Kidney (tissue), 14 donors: ENCODE measurements around the gene MCTP2. TPM values are rescaled to one million over a fixed set of nuclear protein-coding genes. Genes with fewer than 3 reads are reported as not detected.

Source experiments
- DNase-seq, 5 donors: peaks; one replicate each; pipeline ENCODE4 v3.0.0-alpha.2; 2013 to 2020
- FAIRE-seq: peaks from 2 replicates; lab custom pipeline; 2012; peaks lifted over from hg19 to GRCh38; lab: Jason Lieb, UNC
- H3K27ac ChIP-seq, 2 donors: one replicate each; pipeline ENCODE4 v1.7.0; 2013; ENCODE audit warnings: low read depth in 2 of 2, low read length in 2 of 2, inconsistent platforms in 1 of 2
- H3K27me3 ChIP-seq: one replicate; pipeline ENCODE4 v1.7.1; 2013; ENCODE audit warnings: low read length, inconsistent platforms; ENCODE audit not compliant: control insufficient read depth, insufficient read depth
- H3K36me3 ChIP-seq, 3 donors: one replicate each; pipeline versions ENCODE4 v1.7.0 to v1.7.1; 2013; ENCODE audit warnings: low read length in 3 of 3, control low read depth in 1 of 3, inconsistent platforms in 1 of 3; ENCODE audit not compliant: insufficient read depth in 3 of 3, control insufficient read depth in 2 of 3
- H3K4me1 ChIP-seq, 3 donors: one replicate each; pipeline versions ENCODE4 v1.7.0 to v1.7.1; 2013; ENCODE audit warnings: low read length in 3 of 3, inconsistent platforms in 1 of 3, low read depth in 1 of 3; ENCODE audit not compliant: control insufficient read depth in 2 of 3, insufficient read depth in 2 of 3
- H3K4me3 ChIP-seq, 3 donors: one replicate each; pipeline versions ENCODE4 v1.7.0 to v1.8.1; 2013; ENCODE audit warnings: low read length in 3 of 3, control low read depth in 1 of 3, inconsistent platforms in 1 of 3
- H3K9ac ChIP-seq, 3 donors: one replicate each; pipeline versions ENCODE4 v1.7.0 to v1.7.1; 2013; ENCODE audit warnings: low read length in 3 of 3, control low read depth in 1 of 3, inconsistent platforms in 1 of 3
- H3K9me3 ChIP-seq, 3 donors: one replicate each; pipeline versions ENCODE4 v1.7.0 to v1.7.1; 2013; ENCODE audit warnings: low read length in 3 of 3, control low read depth in 1 of 3, inconsistent platforms in 1 of 3; ENCODE audit not compliant: control insufficient read depth in 2 of 3, insufficient read depth in 1 of 3
- CTCF ChIP-seq: IDR thresholded peaks from 3 replicates; pipeline ENCODE4 v1.5.1; 2012; ENCODE audit warnings: mild to moderate bottlenecking, moderate library complexity, borderline replicate concordance; ENCODE audit not compliant: insufficient read depth; ENCODE audit errors: extremely low read depth
- intact Hi-C: fragments of 100-400 bp; cut with DNase I; formaldehyde crosslinking; loops from one replicate; pipeline ENCODE4 v1.11.1; 2022
- polyA plus RNA-seq: library from polyadenylated mRNA; stranded (reverse); fragments of 350-450 nt; fragmentation: Illumina TruSeq; extraction: RNeasy Lipid Tissue Mini Kit (QIAGEN cat#74804); gene quantifications from one replicate; pipeline ENCODE4 v1.2.3, GENCODE V29; 2014; ENCODE audit warnings: low read depth, low replicate concordance; ENCODE audit not compliant: insufficient read depth
- total RNA-seq: library from RNA; stranded (reverse); fragmentation: NEBNext Ultra II Directional; extraction: Animal tissue kit (Norgen Biotek cat#: 25700); gene quantifications from one replicate; pipeline ENCODE4 v1.2.1, GENCODE V29; 2021
- donor health status: control.
- donor health status: control.
- donor health status: control.
- donor health status: control.
- donor health status: control.
- donor health status: DM: yes; HTN: yes; CAD: no.
- donor health status: Normal renal cell carcinoma (clear cell type).

MCTP2 gene
- total and polyA plus RNA-seq, 2 donors from 2014 or later, result 1.2 to 21.1 TPM

- no peak overlapping the region for H3K27ac ChIP-seq
- no peak for FAIRE-seq
- no peak for DNase-seq
- no peak overlapping the region for H3K4me3 ChIP-seq
- no peak overlapping the region for H3K9ac ChIP-seq
- H3K4me1 ChIP-seq, result no peaks in the 10 kb centered on the region
- intact Hi-C loops, result no loop called here
- no peaks in the 10 kb centered on the region for H3K27me3 ChIP-seq
- no peaks in the 10 kb centered on the region for H3K9me3 ChIP-seq
- no peak for TF ChIP-seq CTCF
- H3K36me3 ChIP-seq, result no peaks in the 10 kb centered on the region
Measured at GRCh38 chr15:94228611-94229010, 2.8 kb upstream of the MCTP2 start.

- intact Hi-C loops, result no loop called here
- H3K4me3 ChIP-seq, result peak overlapping the region in 1 of 3 donors; percentile 87
- H3K9me3 ChIP-seq, result no peaks in the 10 kb centered on the region
- H3K9ac ChIP-seq, result no peak overlapping the region
- no peak for TF ChIP-seq CTCF
- H3K27ac ChIP-seq, result no peak overlapping the region
- H3K36me3 ChIP-seq, result no peaks in the 10 kb centered on the region
- no peaks in the 10 kb centered on the region for H3K4me1 ChIP-seq
- no peak for DNase-seq
- H3K27me3 ChIP-seq, result no peaks in the 10 kb centered on the region
- FAIRE-seq, result no peak
Measured at GRCh38 chr15:94229591-94230369, 1.6 kb upstream of the MCTP2 start.

- FAIRE-seq (no peak), DNase-seq (peak in 1 of 5 donors; percentile 35)
- no peak for TF ChIP-seq CTCF
Measured at GRCh38 chr15:94230431-94230882, 904 bp upstream of the MCTP2 start.

More at GRCh38 chr15:94230431-94230882, 904 bp upstream of the MCTP2 start:
- Histone ChIP-seq H3K4me1 (no peaks in the 10 kb centered on the region), H3K9me3 (no peaks in the 10 kb centered on the region), H3K4me3 (peak overlapping the region; percentile 87 to 92 (median 90)), H3K27ac (peak overlapping the region; percentile 39 to 85), H3K9ac (peak overlapping the region in 2 of 3 donors; percentile 63 to 85), H3K36me3 (no peaks in the 10 kb centered on the region), H3K27me3 (no peaks in the 10 kb centered on the region)
- intact Hi-C loops, result no loop called here
